Activated naive CD8-positive, alpha-beta T cell treated with anti-CD3 and anti-CD28 coated beads for 36 hours (primary cell): ENCODE results near the gene MAP4K4. TPM values are rescaled to one million over a fixed set of nuclear protein-coding genes. Genes with fewer than 3 reads are reported as not detected.
A peak's percentile ranks its signal among the peaks of the same experiment; 100 is the strongest.
"Not testable (repeated sequence)": the region's sequence is repeated elsewhere in the genome, so short reads cannot be mapped to it uniquely, and the experiment has no call there.

ENCODE experiments used
- DNase-seq: peaks from one replicate; pipeline ENCODE4 v3.0.0; 2021
- H3K27ac Mint-ChIP-seq: one replicate; pipeline ENCODE4 v1.8.0; 2022; ENCODE audit warnings: mild to moderate bottlenecking, moderate library complexity, mixed read lengths
- H3K27me3 Mint-ChIP-seq: one replicate; pipeline ENCODE4 v1.8.0; 2022; ENCODE audit warnings: mild to moderate bottlenecking, mixed read lengths
- H3K36me3 Mint-ChIP-seq: one replicate; pipeline ENCODE4 v1.8.0; 2021; ENCODE audit warnings: mild to moderate bottlenecking, mixed read lengths
- H3K4me1 Mint-ChIP-seq: one replicate; pipeline ENCODE4 v1.8.0; 2021; ENCODE audit warnings: mixed read lengths
- H3K4me3 Mint-ChIP-seq: one replicate; pipeline ENCODE4 v1.8.0; 2022; ENCODE audit warnings: mild to moderate bottlenecking, moderate library complexity, mixed read lengths
- H3K9me3 Mint-ChIP-seq: one replicate; pipeline ENCODE4 v1.8.0; 2022; ENCODE audit warnings: mixed read lengths
- total RNA-seq, 2 experiments: library from RNA; stranded (reverse); gene quantifications; one replicate each; pipeline ENCODE4 v1.2.3, GENCODE V29; 2021

Gene MAP4K4
- total RNA-seq, 2 experiments from 2014 or later: 34.4 to 36.5 TPM

GRCh38 chr2:101738649-101739048, 41.1 kb downstream of the MAP4K4 start:
- Mint-ChIP-seq H3K9me3 (no peaks in the 10 kb centered on the region), H3K27ac (no peak overlapping the region), H3K27me3 (no peaks in the 10 kb centered on the region), H3K4me1 (peaks cover 77% of the 10 kb centered on the region), H3K36me3 (peaks cover 2% of the 10 kb centered on the region), H3K4me3 (no peak overlapping the region)
- DNase-seq: no peak

DNA sequence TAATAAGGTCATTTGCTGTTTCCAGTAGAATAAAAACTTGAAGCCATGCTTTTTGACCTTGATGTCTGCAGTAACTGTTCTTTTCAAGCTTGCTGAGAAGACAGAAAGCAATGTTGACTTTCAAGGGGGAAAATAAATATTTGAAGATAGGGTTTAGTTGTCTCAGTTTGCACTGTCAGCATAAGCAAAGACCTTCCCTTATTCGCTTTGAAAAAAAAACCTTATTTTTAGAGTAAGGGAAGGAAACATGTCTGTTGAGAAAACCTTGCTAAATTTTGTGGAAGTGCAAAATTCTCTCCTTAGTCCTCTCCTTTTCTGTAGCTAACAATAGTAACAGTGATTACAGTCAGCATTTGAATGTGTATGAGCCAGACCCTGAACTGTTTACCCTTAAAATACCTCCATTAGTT, 43.1 kb downstream of the MAP4K4 start:
- H3K4me3 Mint-ChIP-seq: no peak overlapping the region
- no peaks in the 10 kb centered on the region for H3K27me3 Mint-ChIP-seq
- H3K36me3 Mint-ChIP-seq: no peaks in the 10 kb centered on the region
- no peaks in the 10 kb centered on the region for H3K9me3 Mint-ChIP-seq
- H3K4me1 Mint-ChIP-seq: peaks cover 77% of the 10 kb centered on the region
- no peak for DNase-seq
- no peak overlapping the region for H3K27ac Mint-ChIP-seq

DNA sequence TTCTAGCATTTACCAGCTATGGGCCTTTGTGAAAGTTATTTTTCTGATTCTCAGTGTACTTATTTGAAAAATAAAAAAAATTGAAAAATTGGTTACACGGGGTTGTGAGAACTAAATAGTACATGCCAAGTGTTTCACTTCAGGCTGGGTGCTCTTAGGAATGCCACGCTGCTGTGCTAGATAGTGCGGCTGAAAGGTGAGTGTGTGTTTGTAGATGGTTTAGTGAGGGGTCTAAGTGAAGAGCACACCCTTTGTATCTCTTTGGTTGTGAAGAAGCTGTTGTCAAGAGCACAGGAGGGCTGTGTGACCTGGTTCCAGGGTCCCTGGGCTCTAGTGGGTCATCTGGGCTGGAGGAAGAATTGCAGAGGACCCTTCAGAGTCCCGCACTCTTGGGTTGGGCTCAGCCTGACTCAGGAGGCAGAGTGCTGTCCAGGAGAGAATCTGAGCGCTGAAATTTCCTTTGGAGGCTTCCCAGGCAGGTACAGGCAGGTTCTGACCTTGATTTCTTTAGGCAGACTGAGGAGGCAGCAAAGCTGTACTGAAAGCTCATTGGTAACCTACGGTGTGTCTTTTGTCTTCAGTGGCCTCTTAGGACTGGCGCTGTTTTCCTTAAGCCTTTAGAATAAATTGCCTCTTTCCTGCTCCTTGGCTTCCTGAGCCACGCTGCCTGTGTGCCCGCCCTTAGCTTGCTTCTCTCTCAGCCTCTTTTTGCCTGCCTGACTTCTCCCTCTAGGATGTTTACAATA, 44.4 kb downstream of the MAP4K4 start:
- Mint-ChIP-seq H3K27ac (peak overlapping the region; percentile 5), H3K4me3 (peak overlapping the region; percentile 7), H3K36me3 (no peaks in the 10 kb centered on the region), H3K27me3 (no peaks in the 10 kb centered on the region), H3K9me3 (no peaks in the 10 kb centered on the region), H3K4me1 (peaks cover 79% of the 10 kb centered on the region)
- DNase-seq: no peak

- H3K36me3 Mint-ChIP-seq: no peaks in the 10 kb centered on the region
- peak overlapping the region; percentile 7 for H3K4me3 Mint-ChIP-seq
- DNase-seq: no peak
- H3K27ac Mint-ChIP-seq: no peak overlapping the region
- peaks cover 77% of the 10 kb centered on the region for H3K4me1 Mint-ChIP-seq
- H3K27me3 Mint-ChIP-seq: no peaks in the 10 kb centered on the region
- H3K9me3 Mint-ChIP-seq: no peaks in the 10 kb centered on the region
Measured at GRCh38 chr2:101742547-101742946, 45.0 kb downstream of the MAP4K4 start.

- Mint-ChIP-seq H3K4me3 (peak overlapping the region; percentile 29), H3K27me3 (no peaks in the 10 kb centered on the region), H3K36me3 (peaks cover under 1% of the 10 kb centered on the region), H3K27ac (peak overlapping the region; percentile 61), H3K9me3 (no peaks in the 10 kb centered on the region), H3K4me1 (peaks cover 77% of the 10 kb centered on the region)
- DNase-seq: no peak
Measured at GRCh38 chr2:101743288-101743687, 45.8 kb downstream of the MAP4K4 start.

DNA sequence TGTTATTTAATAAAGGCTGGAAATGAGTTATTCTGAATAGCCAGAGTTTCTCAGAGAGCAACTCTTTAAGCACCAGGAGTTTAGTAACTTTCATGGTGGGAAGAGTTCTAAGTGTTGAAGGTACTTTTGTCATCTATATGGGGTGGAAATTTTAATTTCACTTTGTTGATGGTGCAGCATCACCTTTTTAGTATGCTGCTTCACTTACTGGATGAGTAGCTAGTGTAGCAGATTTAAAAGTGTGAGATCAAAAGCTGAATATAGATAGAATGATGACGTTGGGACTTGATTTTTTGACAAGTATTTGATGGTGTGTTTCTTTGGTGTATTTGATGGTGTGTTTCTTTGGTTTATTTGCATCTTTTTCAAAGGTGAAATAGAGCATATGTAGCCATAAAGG, 47.3 kb downstream of the MAP4K4 start:
- no peaks in the 10 kb centered on the region for H3K9me3 Mint-ChIP-seq
- H3K27ac Mint-ChIP-seq: no peak overlapping the region
- peaks cover 3% of the 10 kb centered on the region for H3K36me3 Mint-ChIP-seq
- H3K4me3 Mint-ChIP-seq: no peak overlapping the region
- peaks cover 69% of the 10 kb centered on the region for H3K4me1 Mint-ChIP-seq
- no peak for DNase-seq
- H3K27me3 Mint-ChIP-seq: no peaks in the 10 kb centered on the region

DNA sequence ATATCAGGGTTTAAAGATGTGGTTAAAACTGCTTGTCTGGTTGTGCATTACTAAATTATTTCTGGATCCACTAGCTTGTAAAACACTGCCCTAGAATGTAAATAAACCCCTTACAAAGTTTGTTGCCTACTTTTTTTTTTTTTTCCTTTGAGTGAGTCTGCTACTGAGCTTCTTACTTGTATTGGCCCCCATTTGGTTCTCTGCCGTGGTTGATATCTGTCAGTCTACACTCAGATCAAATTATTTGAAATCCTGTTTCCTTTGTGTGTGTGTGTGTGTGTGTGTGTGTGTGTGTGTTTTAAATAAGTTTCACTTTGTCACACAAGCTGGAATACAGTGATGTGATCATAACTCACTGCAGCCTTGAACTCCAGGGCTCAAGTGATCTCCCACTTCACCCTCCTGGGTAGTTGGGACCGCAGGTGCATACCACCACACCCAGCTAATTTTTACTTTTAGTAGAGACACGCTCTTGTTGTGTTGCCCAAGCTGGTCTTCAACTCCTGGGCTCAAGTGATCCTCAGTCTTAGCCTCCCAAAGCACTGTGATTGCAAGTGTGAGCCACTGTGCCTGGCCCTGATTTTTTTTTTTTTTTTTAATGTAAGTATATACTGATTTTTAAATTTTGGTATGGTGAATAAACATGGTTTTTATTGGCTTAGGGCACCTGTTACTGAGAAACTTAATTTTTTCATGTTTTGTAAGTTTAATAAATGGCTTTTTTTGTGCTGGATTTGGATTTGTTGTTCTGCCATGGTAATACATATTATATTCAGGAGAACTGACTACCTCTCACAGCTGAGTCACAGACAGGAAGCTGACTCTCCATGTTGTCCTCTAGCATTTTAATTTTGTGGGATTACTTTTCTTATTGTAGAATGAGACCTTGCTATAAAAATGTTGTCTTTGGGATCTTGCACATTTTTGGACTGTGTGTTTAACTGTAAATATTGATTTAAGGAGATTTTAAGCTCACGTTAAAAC, 48.5 kb downstream of the MAP4K4 start:
- no peak for DNase-seq
- Mint-ChIP-seq H3K27ac (no peak overlapping the region), H3K4me1 (peaks cover 69% of the 10 kb centered on the region), H3K9me3 (no peaks in the 10 kb centered on the region), H3K36me3 (peaks cover 3% of the 10 kb centered on the region), H3K27me3 (no peaks in the 10 kb centered on the region), H3K4me3 (no peak overlapping the region)

DNA sequence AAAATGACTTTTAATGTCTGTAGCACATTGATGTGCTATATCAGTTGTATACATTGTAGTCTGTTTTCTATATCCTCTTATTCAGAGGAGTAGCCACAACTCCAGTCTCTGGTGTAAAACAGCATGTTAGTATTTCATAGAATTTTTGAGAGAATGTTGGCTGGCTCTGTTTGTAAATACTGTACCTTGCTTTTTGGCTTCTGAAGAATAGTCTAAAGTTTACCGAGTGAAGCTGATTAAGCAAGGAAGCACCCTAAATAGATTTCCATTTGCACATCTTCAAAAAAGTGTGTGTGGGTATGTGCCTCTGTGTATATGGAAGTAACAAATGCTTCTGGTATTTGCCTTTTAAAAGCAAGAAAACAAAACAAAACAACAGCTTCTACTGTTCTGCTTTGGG, 50.5 kb downstream of the MAP4K4 start:
- Mint-ChIP-seq H3K4me1 (peaks cover 70% of the 10 kb centered on the region), H3K27me3 (no peaks in the 10 kb centered on the region), H3K4me3 (no peak overlapping the region), H3K9me3 (no peaks in the 10 kb centered on the region), H3K36me3 (peaks cover 3% of the 10 kb centered on the region), H3K27ac (no peak overlapping the region)
- no peak for DNase-seq

GRCh38 chr2:101748462-101748861, 51.0 kb downstream of the MAP4K4 start:
- H3K36me3 Mint-ChIP-seq, H3K27me3 Mint-ChIP-seq, DNase-seq, H3K4me3 Mint-ChIP-seq, H3K27ac Mint-ChIP-seq, H3K9me3 Mint-ChIP-seq: not testable (repeated sequence)
- peaks cover 70% of the 10 kb centered on the region for H3K4me1 Mint-ChIP-seq

DNA sequence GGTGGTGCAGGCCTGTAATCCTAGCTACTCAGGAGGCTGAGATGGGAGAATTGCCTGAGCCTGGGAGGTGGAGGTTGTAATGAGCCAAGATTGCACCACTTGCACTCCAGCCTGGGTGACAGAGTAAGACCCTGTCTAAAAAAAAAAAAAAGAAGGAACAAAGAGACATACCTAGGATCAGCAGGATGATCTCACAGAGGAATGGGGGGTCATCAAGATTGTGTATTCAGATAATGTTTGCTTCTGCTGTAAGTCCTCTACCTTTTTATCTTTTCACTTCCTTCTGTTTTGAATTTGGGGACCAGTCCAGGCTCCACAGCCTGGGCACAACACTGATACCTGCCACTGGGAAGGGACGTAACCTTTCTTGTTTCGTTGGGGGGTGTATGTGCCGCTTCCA, 53.2 kb downstream of the MAP4K4 start:
- H3K27me3 Mint-ChIP-seq: no peaks in the 10 kb centered on the region
- no peak overlapping the region for H3K27ac Mint-ChIP-seq
- DNase-seq: no peak
- peaks cover 3% of the 10 kb centered on the region for H3K36me3 Mint-ChIP-seq
- H3K9me3 Mint-ChIP-seq: no peaks in the 10 kb centered on the region
- no peak overlapping the region for H3K4me3 Mint-ChIP-seq
- H3K4me1 Mint-ChIP-seq: peaks cover 72% of the 10 kb centered on the region

DNA sequence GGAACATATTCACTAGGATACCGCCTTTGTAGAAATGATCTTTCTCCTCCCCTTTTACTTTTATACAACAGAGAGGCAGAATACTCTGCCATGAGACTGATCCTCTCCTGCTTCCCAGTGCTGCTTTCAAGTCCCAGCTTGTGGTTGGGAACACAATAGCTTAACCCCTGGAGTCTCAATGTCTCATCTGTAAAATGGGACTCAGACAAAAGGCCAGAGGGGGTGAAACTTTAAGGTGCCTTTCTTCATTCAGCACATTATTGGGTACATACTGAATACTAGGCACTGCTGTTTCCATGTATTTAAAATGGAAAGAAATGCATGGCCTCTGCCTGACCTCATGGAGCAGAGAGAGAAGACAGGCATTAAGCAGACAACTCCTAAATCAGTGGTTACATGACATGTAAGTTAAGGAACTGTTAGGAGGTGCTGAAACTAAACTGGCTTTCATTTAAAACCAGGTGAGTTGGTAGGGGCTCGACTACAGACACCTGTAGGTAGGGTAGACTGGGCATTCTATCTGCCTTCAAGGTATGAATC, 53.8 kb downstream of the MAP4K4 start:
- Mint-ChIP-seq H3K4me1 (peaks cover 70% of the 10 kb centered on the region), H3K27ac (no peak overlapping the region), H3K9me3 (no peaks in the 10 kb centered on the region), H3K36me3 (peaks cover 3% of the 10 kb centered on the region), H3K4me3 (no peak overlapping the region), H3K27me3 (no peaks in the 10 kb centered on the region)
- no peak for DNase-seq

DNA sequence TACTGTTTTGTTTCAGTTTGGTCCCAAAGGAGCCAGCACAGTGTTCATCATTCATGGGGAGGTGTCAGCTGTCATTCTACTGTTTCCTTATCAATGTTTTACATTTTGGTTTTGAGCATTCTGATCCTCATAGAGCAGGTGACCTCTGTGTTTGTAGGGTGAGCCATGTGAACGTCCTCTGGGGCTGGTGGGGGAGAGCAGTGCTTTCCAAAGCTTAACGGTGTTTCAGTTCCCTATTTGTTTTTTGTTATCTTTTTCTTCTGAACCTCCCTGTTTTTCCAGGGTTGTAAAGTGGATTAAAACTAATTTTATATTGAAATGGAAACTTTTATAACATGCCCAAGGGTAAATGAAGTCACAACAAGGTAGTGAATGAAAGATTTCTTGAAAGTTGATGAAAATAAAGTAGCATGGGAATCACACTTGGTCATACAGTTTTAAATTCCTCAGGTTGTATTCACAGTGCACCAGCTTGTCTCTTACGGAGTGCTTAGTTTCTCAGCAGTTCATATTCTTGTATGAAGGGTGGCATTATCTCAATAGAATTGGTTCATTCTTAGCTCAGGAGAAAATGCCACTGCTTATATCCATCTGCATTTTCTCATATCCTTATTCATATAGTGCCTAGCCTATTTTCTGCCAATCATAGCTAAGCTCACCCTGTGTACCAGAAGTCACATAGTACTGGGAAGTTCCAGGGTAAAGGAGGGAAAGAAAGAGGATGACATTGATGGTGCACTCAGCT, 54.5 kb downstream of the MAP4K4 start:
- Mint-ChIP-seq H3K4me3 (no peak overlapping the region), H3K36me3 (peaks cover 3% of the 10 kb centered on the region), H3K4me1 (peaks cover 71% of the 10 kb centered on the region), H3K27ac (no peak overlapping the region), H3K9me3 (no peaks in the 10 kb centered on the region), H3K27me3 (no peaks in the 10 kb centered on the region)
- DNase-seq: no peak

DNA sequence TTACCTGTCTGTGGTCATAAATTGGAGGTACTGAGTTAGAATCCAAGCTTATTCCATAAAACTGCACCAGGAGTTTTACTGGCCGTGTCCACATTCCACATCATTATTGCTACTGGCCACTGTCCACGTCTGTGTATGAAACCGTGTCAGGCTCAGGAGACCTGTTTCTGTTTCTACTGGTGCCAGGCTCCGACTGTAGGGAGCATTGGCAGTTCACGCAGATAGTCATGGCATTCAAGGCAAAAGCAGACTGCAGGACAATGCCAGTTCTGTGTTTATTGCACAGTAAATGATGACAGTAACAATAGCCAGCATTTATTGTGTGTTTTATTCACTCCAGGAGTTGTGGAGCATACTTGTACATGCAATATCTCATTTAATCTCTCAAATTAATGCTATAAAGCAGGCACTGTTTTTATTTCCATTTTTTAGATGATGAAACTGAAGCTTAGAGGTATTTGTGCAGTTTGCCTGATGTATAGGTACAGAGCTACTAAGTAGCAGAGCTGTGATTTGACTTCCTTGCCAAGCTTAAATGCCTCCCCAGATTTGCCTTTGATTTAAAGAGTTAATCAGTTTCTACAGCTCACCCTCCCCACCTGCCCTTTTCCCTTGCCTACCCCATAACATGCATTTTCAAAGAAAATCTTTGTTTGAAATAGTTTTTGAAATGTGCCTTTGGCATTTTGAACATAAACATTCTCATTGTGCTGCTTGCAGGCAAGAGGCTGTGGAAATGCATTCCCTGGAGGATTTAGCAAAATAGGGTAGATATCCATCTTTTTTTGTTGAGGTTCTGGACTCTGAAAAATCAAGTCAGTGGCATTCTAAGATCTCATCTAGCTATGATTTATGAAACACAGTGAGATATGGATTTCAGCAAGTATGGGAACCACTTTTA, 55.5 kb downstream of the MAP4K4 start:
- H3K27ac Mint-ChIP-seq: no peak overlapping the region
- H3K4me1 Mint-ChIP-seq: peaks cover 67% of the 10 kb centered on the region
- H3K4me3 Mint-ChIP-seq: no peak overlapping the region
- peaks cover 3% of the 10 kb centered on the region for H3K36me3 Mint-ChIP-seq
- no peaks in the 10 kb centered on the region for H3K27me3 Mint-ChIP-seq
- DNase-seq: no peak
- no peaks in the 10 kb centered on the region for H3K9me3 Mint-ChIP-seq
